Choroid plexus epithelial cell (primary cell): ENCODE measurements around the gene ALDH16A1.

Experiments used
- DNase-seq: peaks from one replicate; pipeline ENCODE4 v3.0.0-alpha.2; 2010; ENCODE audit warnings: low read depth
- H3K4me3 ChIP-seq: 2 replicates; pipeline ENCODE4 v1.5.1; 2011; ENCODE audit warnings: low read depth, mild to moderate bottlenecking, control low read depth, low read length, moderate library complexity
- CTCF ChIP-seq: conservative IDR thresholded peaks from 2 replicates; pipeline ENCODE4 v1.5.1; 2011; ENCODE audit warnings: low read depth, mild to moderate bottlenecking, control low read depth, inconsistent platforms, low read length, moderate library complexity

Gene ALDH16A1

DNA sequence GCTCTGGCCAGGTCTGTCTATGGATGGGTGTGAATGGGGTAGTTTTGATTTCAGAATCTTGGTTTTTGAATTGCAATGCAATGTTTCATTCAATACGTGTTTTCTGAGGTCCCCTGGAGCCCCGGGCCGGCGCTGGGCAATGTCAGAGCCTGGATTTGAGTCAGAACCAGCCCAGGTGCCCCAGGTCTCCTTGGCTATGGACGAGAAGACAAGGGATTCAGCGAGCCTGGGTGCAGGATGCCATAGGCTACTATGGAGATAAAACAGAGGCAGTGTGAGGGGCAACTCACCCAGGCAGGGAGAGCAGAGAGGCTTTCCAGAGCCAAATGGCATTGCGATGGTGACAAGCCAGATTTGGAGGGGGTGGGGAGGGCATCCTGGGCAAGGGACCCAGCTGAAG, 33.2 kb downstream of the ALDH16A1 start:
- no peak for DNase-seq
- H3K4me3 ChIP-seq: no peak overlapping the region
- no peak for TF ChIP-seq CTCF

DNA sequence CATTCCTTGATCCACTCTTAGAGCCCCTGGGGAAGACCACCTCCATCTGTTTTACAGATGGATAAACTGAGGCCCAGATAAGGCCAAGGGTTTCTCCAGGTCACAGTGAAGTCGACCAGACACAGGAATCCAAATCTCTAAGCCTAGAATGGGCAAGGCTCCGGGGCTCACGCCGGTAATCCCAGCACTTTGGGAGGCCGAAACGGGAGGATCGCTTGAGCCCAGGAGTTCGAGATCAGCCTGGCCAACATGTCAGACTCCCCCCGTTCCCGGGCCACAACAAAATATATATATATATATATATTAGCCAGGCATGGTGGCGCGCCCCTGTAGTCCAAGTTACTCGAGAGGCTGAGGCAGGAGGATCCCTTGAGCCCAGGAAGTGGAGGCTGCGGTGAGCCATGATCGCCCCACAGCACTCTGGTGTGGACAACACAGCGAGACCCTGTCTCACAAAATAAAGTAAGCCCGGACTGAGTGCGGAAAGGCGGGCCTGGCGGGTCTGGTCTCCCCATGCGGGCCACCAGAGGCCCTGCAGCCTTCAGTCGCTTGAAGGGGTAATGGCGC, 33.8 kb downstream of the ALDH16A1 start:
- H3K4me3 ChIP-seq: peak overlapping the region; percentile 44

GRCh38 chr19:49487277-49488045, 34.4 kb downstream of the ALDH16A1 start, which contains the start of gene RPL13A:
Gene RPL13A (plus strand): TSS chr19:49487608. CDS start chr19:49487630, 22 bp downstream.
- peak; percentile 100 for DNase-seq
- no peak for TF ChIP-seq CTCF
- H3K4me3 ChIP-seq: peak within 1 kb of the TSS; percentile 76

More for the DNA sequence above, 33.8 kb downstream of the ALDH16A1 start:
- no peak for TF ChIP-seq CTCF
- DNase-seq: no peak

DNA sequence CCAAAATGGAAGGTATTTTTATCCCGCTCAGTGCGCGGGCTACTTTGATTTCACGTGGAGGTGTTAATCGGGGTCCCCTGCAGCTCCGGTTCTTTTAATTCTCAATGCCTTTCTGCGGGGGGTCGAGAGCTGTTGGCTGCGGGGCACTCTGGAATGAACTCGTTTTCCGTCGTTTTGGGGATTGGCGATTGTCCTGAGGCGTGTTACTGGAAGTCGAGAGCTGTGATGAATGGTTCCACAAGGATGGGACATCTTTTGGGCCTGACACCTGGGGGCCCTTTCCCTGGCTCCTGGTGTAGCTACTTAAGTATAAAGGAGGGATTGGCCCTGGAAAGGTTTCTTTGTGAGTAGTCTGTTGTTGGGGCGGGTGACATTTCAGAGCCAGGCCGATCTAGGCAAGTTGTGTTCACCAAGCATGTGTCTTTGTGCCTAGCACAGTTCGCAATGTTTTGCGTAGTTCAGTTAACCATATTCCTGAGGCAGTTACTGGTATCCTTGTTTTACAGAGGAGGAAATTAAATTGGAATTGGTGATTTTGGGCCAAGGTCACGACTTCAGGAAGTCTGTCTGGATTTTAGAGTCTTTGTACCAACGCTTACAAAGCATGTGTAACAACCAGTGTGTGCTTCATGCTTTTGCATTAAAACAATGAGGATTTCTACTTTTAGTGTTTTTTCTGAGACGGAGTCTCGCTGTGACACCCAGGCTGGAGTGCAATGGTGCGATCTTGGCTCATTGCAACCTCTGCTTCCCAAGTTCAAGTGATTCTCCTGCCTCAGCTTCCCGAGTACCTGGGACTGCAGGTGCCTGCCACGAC, 35.2 kb downstream of the ALDH16A1 start:
- no peak for TF ChIP-seq CTCF
- peak overlapping the region; percentile 76 for H3K4me3 ChIP-seq
- DNase-seq: no peak

GRCh38 chr19:49488863-49489537, 36.0 kb downstream of the ALDH16A1 start:
- peak overlapping the region; percentile 76 for H3K4me3 ChIP-seq
- no peak for TF ChIP-seq CTCF
- no peak for DNase-seq

GRCh38 chr19:49489601-49490167, 36.7 kb downstream of the ALDH16A1 start:
- H3K4me3 ChIP-seq: peak overlapping the region; percentile 76
- no peak for DNase-seq
- peak; percentile 3 for TF ChIP-seq CTCF
